HEK293T (cell line): ENCODE data around the gene SLC6A12.
A peak's percentile ranks its signal among the peaks of the same experiment; 100 is the strongest.
"Not testable (repeated sequence)": the region's sequence is repeated elsewhere in the genome, so short reads cannot be mapped to it uniquely, and the experiment has no call there.

Experiments
- CTCF ChIA-PET: fragments of 350-600 bp; formaldehyde crosslinking; extraction: SDS; loops from one replicate; lab custom pipeline; 2021; ENCODE audit warnings: antibody characterized with exemption, inconsistent platforms; lab: Yijun Ruan, JAX
- POLR2A ChIA-PET: fragments of 350-600 bp; formaldehyde crosslinking; extraction: SDS; loops from one replicate; lab custom pipeline; 2020; ENCODE audit warnings: antibody characterized with exemption, inconsistent platforms; lab: Yijun Ruan, JAX
- DNase-seq: peaks from one replicate; pipeline ENCODE4 v3.0.0; 2012; ENCODE audit warnings: mixed read lengths; ENCODE audit errors: extremely low spot score
- ARNT ChIP-seq: fragments of 450-650 bp; IDR thresholded peaks from 2 replicates; pipeline ENCODE4 v1.6.1; 2017; ENCODE audit warnings: mild to moderate bottlenecking
- BHLHE40 ChIP-seq: fragments of 450-650 bp; IDR thresholded peaks from 2 replicates; pipeline ENCODE4 v1.6.1; 2016; ENCODE audit warnings: mild to moderate bottlenecking, moderate library complexity, borderline replicate concordance
- CTBP1 ChIP-seq: fragments of 450-650 bp; IDR thresholded peaks from 2 replicates; pipeline ENCODE4 v1.6.1; 2016; ENCODE audit warnings: borderline replicate concordance
- ELF4 ChIP-seq: fragments of 450-650 bp; IDR thresholded peaks from 2 replicates; pipeline ENCODE4 v1.6.1; 2017; ENCODE audit warnings: antibody characterized with exemption
- FOXA1 ChIP-seq: fragments of 450-650 bp; IDR thresholded peaks from 2 replicates; pipeline ENCODE4 v1.6.1; 2016; ENCODE audit warnings: mild to moderate bottlenecking
- FOXK2 ChIP-seq: fragments of 450-650 bp; IDR thresholded peaks from 2 replicates; pipeline ENCODE4 v1.6.1; 2016; ENCODE audit warnings: mild to moderate bottlenecking
- FOXM1 ChIP-seq: fragments of 450-650 bp; IDR thresholded peaks from 2 replicates; pipeline ENCODE4 v1.6.1; 2017; ENCODE audit warnings: mild to moderate bottlenecking, borderline replicate concordance
- HDGF ChIP-seq: fragments of 450-650 bp; IDR thresholded peaks from 2 replicates; pipeline ENCODE4 v1.6.1; 2017; ENCODE audit warnings: antibody characterized with exemption, borderline replicate concordance
- L3MBTL2 ChIP-seq: fragments of 450-650 bp; conservative IDR thresholded peaks from 2 replicates; pipeline ENCODE4 v1.6.1; 2016; ENCODE audit warnings: mild to moderate bottlenecking
- LEF1 ChIP-seq: fragments of 450-650 bp; IDR thresholded peaks from 2 replicates; pipeline ENCODE4 v1.6.1; 2017; ENCODE audit warnings: mild to moderate bottlenecking, borderline replicate concordance
- NFRKB ChIP-seq: fragments of 450-650 bp; IDR thresholded peaks from 2 replicates; pipeline ENCODE4 v1.6.1; 2016; ENCODE audit warnings: mild to moderate bottlenecking, moderate library complexity
- PKNOX1 ChIP-seq: fragments of 450-650 bp; IDR thresholded peaks from 2 replicates; pipeline ENCODE4 v1.6.1; 2016
- SP1 ChIP-seq: fragments of 450-650 bp; IDR thresholded peaks from 2 replicates; pipeline ENCODE4 v1.6.1; 2017
- SUZ12 ChIP-seq: fragments of 450-650 bp; IDR thresholded peaks from 2 replicates; pipeline ENCODE4 v1.6.1; 2016; ENCODE audit warnings: mild to moderate bottlenecking
- TARDBP ChIP-seq: fragments of 450-650 bp; IDR thresholded peaks from 2 replicates; pipeline ENCODE4 v1.6.1; 2016
- ZNF384 ChIP-seq: fragments of 450-650 bp; IDR thresholded peaks from 2 replicates; pipeline ENCODE4 v1.6.1; 2016

Gene SLC6A12

GRCh38 chr12:194276-194675 lies 19.7 kb downstream of the SLC6A12 start:
- TF ChIP-seq TARDBP (no peak), FOXK2 (no peak), HDGF (no peak), SP1 (no peak), CTBP1 (no peak), FOXM1 (no peak), LEF1 (no peak), SUZ12 (no peak), BHLHE40 (no peak), FOXA1 (no peak), L3MBTL2 (no peak), PKNOX1 (no peak), ARNT (no peak), NFRKB (no peak)
- POLR2A ChIA-PET: no interaction called here
- no peak for DNase-seq
- CTCF ChIA-PET: no interaction called here

- ChIA-PET POLR2A (no interaction called here), CTCF (no interaction called here)
- no peak for TF ChIP-seq SUZ12
- TF ChIP-seq NFRKB: no peak
- no peak for TF ChIP-seq CTBP1
- no peak for DNase-seq
Measured at GRCh38 chr12:193261-193660, 20.7 kb downstream of the SLC6A12 start.

- ChIA-PET CTCF (no interaction called here), POLR2A (no interaction called here)
- TF ChIP-seq L3MBTL2 (no peak), ZNF384 (no peak), ELF4 (no peak), FOXK2 (no peak), NFRKB (no peak), CTBP1 (no peak), SP1 (no peak), PKNOX1 (no peak), HDGF (no peak), FOXA1 (no peak), SUZ12 (no peak), BHLHE40 (no peak), ARNT (no peak), LEF1 (no peak), TARDBP (no peak), FOXM1 (no peak)
- DNase-seq: no peak
Measured at GRCh38 chr12:191541-191940, 22.4 kb downstream of the SLC6A12 start.

DNA sequence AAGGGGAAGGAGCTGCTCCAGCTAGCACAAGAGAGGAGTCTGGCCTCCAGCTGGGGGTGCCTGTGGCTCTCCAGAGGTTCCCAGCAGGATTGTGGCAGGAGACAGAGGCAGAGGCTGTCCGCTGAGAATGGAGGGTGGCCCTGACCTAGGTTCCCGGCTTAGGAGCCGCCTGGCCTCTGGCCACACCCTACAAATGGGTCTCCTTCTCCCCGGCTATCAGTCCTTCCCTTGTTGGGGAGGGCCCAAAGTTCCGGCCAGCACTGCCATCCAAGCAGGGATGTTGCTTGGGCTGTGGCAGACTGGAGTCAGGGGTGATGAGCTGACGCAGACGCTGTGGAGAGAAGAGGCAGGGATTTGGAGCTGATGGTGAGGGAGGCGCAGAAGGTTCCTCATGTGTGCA lies 23.1 kb downstream of the SLC6A12 start:
- no peak for TF ChIP-seq SUZ12
- TF ChIP-seq LEF1: no peak
- no peak for TF ChIP-seq CTBP1
- ChIA-PET POLR2A (no interaction called here), CTCF (interaction anchor here (0.7 kb wide), 1 partner anchor 9 kb away, joined by 3 read pairs; no protein-coding TSS in a partner anchor)
- no peak for DNase-seq

GRCh38 chr12:189622-189962 lies 24.4 kb downstream of the SLC6A12 start:
- no peak for TF ChIP-seq ZNF384
- TF ChIP-seq LEF1: no peak
- no peak for TF ChIP-seq HDGF
- no peak for TF ChIP-seq SP1
- CTCF ChIA-PET: interaction anchor here (1.3 kb wide), 1 partner anchor 10 kb away, joined by 5 read pairs; no protein-coding TSS in a partner anchor
- POLR2A ChIA-PET: interaction anchor here (0.9 to 1.1 kb wide), 3 partner anchors 9 to 13 kb away, joined by 3 to 5 read pairs (median 3); no protein-coding TSS in a partner anchor
- DNase-seq: no peak

GRCh38 chr12:188910-189621 lies 24.9 kb downstream of the SLC6A12 start:
- ChIA-PET POLR2A (interaction anchor here (1.0 to 1.1 kb wide), 2 partner anchors 9 to 12 kb away, joined by 3 to 5 read pairs; no protein-coding TSS in a partner anchor), CTCF (interaction anchor here (0.7 to 1.3 kb wide), 3 partner anchors 10 to 31 kb away, joined by 3 to 5 read pairs (median 4); no protein-coding TSS in a partner anchor)
- TF ChIP-seq FOXA1 (no peak), FOXM1 (0 out of 2 replicates have a peak, but pooled peaks have one; percentile 14)
- DNase-seq: peak; percentile 90

DNA sequence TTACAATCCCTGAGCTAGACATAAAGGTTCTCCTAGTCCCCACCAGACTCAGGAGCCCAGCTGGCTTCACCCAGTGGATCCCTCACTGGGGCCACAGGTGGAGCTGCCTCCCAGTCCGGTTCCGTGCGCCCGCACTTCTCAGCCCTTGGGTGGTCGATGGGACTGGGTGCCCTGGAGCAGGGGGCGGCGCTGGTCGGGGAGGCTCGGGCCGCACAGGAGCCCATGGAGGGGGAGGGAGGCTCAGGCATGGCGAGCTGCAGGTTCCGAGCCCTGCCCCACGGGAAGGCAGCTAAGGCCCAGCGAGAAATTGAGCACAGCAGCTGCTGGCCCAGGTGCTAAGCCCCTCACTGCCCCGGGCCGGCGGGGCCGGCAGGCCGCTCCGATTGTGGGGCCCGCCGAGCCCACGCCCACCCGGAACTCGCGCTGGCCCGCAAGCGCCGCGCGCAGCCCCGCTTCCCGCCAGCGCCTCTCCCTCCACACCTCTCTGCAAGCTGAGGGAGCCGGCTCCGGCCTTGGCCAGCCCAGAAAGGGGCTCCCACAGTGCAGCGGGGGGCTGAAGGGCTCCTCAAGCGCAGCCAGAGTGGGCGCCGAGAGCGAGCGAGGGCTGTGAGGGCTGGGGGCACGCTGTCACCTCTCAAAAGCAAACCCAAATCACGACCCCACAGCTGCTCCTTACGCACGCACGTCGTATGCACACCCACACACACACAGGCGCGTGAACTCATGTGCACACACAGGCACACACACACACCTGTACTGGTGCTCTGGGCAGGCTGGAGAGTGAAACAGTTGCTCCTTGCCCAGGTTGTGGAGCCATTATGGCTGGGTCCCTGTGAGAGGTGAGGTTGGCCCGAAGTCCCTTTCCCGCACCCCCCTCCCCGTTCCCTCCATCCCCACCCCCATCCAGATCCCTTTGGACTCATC lies 25.7 kb downstream of the SLC6A12 start:
- not testable (repeated sequence) for DNase-seq
- ChIA-PET CTCF (interaction anchor here (0.7 to 0.8 kb wide), 2 partner anchors 18 to 32 kb away, joined by 3 to 4 read pairs; no protein-coding TSS in a partner anchor), POLR2A (interaction anchor here (1.0 kb wide), 1 partner anchor 10 kb away, joined by 5 read pairs; no protein-coding TSS in a partner anchor)
